HG03175 (cell line): ENCODE results near the gene NXPH4.

ENCODE experiments used
- ATAC-seq: cut with Tn5 transposase; IDR thresholded peaks from one replicate; pipeline ENCODE4 v1.9.1; 2021; ENCODE audit warnings: mild to moderate bottlenecking, moderate library complexity; ENCODE audit not compliant: unreplicated experiment

The NXPH4 gene

DNA sequence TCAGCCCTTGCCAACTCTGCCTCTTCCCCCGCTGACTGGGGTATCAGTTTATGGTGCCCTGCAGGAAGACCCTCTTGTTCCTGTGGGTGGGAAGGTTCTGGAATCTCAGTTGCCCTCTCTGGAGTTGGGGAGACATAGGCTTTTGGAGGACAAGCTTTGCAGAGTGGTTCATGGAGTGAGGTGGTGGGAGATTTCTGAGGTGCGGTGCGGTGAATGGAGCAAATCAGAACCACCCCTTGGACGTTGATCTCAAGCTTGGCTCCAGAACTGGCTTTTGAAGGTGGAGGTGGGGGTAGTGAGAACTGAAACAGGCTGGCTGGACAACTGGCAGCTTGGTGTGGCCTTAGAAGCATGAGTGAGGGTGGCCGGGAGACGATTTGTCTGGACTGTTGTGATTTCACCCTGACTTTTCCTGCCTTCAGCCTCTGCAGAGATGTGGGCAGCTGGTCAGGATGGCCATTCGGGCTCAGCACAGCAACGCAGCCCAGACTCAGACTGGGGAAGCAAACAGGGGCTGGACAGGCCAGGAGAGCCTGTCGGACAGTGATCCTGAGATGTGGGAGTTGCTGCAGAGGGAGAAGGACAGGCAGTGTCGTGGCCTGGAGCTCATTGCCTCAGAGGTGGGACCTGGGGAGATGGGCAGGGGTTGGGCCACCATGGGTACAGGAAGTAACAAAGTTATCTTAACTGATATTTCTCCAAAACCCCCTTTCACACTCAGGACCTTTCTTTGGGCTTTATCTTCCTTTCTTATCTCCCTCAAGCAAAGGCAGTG, 14.0 kb downstream of the NXPH4 start:
- ATAC-seq = no peak

GRCh38 chr12:57231276-57232021, 14.9 kb downstream of the NXPH4 start:
- ATAC-seq = no peak

GRCh38 chr12:57232156-57232756, 15.7 kb downstream of the NXPH4 start:
- ATAC-seq = no peak

DNA sequence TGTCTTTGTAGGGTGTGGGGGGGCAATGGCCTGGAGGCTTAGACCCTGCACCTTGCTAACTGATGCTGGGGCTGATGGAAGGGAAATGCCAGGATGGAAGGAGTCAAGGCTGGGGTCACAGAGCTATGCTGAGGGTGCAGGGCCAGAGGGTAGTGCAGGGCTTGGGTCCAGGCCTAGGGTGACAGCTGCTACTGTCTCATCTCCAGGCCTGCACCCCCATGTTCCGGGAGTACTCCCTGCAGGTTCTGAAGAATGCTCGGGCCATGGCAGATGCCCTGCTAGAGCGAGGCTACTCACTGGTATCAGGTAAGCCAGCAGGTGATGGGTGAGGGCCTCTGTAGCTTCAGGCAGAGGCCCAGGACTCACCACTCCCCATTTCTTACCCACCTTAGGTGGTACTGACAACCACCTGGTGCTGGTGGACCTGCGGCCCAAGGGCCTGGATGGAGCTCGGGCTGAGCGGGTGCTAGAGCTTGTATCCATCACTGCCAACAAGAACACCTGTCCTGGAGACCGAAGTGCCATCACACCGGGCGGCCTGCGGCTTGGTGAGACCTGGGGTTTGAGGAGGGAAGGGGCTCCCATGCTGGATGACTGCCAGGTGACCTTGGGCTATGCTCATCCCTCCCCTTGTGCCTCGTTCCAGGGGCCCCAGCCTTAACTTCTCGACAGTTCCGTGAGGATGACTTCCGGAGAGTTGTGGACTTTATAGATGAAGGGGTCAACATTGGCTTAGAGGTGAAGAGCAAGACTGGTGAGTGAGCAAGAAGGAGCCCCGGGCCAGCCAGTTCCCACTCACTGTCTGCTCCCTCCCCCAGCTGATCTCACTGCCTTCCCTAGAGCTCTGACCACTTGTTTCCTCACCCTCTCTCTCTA, 17.0 kb downstream of the NXPH4 start:
- no peak for ATAC-seq

GRCh38 chr12:57234233-57234570, 17.6 kb downstream of the NXPH4 start:
- ATAC-seq = no peak

- ATAC-seq = no peak
Measured at GRCh38 chr12:57234571-57235016, 18.0 kb downstream of the NXPH4 start.

DNA sequence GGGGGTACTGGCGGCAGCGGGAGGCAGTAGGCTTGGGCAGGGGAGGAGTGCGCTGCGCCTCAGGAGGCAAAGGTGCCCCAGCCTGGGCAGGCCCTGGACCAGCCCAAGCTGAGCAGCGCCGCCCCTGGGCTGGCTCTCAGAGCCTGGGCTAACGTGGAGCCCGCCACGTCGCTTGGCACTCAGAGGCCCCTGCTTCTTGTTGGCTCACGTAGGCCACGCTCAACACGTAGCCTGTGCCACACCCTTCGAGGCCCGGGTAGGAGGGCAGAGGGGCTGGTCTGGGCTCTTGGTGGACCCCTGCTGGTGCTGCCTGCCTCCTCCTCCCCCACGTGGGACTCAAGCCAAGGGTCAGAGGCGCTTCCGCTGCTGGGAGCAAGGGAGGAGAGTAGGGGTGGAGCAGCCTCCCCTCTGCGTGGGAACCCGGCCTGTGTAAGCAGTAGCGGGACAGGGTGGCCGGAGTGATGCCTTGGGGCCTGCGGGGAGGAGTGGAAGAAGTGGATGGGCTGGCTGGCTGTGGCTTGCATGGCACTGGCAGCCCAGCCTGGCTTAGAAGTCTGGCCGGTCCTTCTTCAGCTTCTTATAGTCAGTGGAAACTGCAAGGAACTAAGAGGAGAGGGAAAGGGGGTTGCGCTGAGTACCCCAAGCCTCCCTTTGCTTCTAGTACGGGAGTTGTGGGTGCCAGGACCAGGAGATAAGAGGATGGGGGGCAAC, 18.6 kb downstream of the NXPH4 start:
- no peak for ATAC-seq

DNA sequence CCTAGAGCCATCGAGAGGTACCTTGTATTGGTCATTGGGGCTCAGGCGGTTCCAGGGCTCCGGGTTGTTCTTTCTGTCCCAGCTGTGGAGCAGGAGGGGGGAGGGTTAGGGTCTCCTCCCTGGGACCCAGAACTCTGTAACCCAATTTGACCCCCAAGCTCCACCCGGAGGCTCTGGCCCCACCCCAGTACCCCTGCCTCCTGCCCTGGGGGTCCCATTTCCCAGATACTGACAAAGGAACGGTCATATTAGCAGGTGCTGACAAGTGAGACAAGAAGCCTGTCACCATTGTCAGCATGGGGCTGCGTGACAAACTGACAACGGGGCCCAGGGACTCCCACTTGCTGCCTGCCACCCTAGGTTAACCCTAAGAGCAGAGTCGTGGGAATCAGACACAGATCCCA, 19.1 kb downstream of the NXPH4 start:
- no peak for ATAC-seq

- ATAC-seq = no peak
Measured at GRCh38 chr12:57236201-57236924, 19.8 kb downstream of the NXPH4 start.

- ATAC-seq = no peak
Measured at GRCh38 chr12:57236925-57237595, 20.5 kb downstream of the NXPH4 start.

- ATAC-seq = no peak
Measured at GRCh38 chr12:57237596-57237931, 21.0 kb downstream of the NXPH4 start.

DNA sequence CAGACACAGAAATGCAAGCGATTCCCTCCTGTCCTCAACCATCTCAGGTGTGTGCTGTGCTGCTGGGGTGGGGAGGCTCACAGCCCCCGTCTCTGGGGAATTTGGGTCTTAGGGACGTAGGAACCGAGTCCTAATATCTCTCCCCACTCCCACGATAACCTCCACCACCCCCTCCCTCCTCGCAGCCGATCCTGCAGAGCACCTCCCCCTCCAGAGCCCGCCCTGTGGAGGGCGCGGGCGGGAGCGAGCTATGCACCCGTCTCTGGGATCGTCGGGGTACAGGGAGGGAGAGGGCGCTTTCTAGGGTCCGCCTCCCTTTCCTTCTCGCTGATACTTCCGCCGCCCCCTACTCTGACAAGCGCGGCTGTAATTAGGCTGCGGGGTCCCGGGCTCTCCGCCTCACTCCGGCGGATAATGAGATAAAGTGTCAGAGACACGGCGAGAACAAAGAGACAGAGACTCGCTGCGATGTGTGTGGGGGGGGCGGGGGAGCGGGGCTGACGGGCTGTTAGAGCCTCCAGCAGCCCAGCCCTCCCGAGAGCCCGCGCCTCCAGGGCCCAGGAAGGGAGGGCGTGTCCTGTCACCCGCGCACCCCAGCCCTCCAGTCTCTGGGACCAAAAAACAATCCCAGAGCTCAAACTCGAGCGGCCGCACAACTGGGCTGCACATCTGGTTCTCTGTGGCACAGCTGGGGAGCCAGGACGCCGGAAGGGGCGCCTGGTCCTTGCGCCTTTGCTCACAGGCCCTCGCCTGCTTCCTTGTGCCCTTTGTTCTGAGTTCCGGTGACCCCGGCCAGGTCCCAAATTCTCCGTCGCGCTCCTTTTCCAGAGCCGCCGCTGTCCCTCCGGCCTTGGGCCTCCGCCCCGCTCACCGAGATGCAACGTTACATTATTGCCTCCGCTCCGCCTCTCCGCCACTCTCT, 21.6 kb downstream of the NXPH4 start:
- no peak for ATAC-seq

GRCh38 chr12:57238854-57239554, 22.4 kb downstream of the NXPH4 start:
- peak; percentile 48 for ATAC-seq

DNA sequence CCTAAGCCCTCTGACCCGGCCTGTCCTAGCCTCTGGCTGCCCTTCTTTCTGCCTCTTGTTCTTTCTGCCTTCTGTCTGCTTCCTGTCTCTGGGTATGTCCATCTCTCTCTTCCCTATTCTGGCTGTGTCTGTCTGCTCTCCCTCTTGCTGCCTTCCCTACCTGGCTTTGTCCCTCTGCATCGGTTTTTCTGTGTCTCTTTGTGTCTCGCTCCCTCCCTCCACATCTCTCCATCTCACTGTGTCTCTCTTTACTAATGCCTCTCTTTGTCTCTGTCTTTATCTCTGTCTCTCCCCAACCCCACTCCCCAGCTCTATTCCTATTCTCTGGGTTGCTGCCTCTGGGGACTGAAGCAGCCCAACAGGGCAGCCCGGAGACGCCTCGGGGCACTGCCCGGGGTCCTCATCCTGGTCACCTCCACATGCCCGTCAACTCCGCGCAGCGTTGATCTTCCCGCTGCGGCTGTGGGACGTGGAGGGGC, 23.0 kb downstream of the NXPH4 start:
- no peak for ATAC-seq

GRCh38 chr12:57240066-57240921, 23.7 kb downstream of the NXPH4 start:
- ATAC-seq = no peak

GRCh38 chr12:57240926-57241401, 24.4 kb downstream of the NXPH4 start:
- no peak for ATAC-seq
